B cell (primary cell): ENCODE data around the gene FRYL. TPM values are rescaled to one million over a fixed set of nuclear protein-coding genes. Genes with fewer than 3 reads are reported as not detected.

ENCODE experiments used
- ATAC-seq: fragments of 200-7000 bp; cut with Tn5 transposase; one replicate; pipeline ENCODE4 v1.10.0; 2021; ENCODE audit warnings: low read depth, mild to moderate bottlenecking, moderate number of reproducible peaks, moderate library complexity
- CTCF ChIA-PET: fragments of 350-600 bp; sonication (Branson Sonifier 250); formaldehyde crosslinking; loops from one replicate; lab custom pipeline; 2021; ENCODE audit warnings: antibody characterized with exemption, inconsistent platforms; lab: Charles Lee
- POLR2A ChIA-PET: fragments of 350-600 bp; sonication (Branson Sonifier 250); formaldehyde crosslinking; loops from one replicate; lab custom pipeline; 2021; ENCODE audit warnings: antibody characterized with exemption; lab: Charles Lee
- DNase-seq: peaks from one replicate; pipeline ENCODE4 v3.0.0; 2013
- H2AFZ ChIP-seq: 2 replicates; pipeline ENCODE4 v1.6.1; 2012; ENCODE audit warnings: mild to moderate bottlenecking, low read depth, low read length; ENCODE audit not compliant: insufficient read depth, poor library complexity, severe bottlenecking
- H3K27ac ChIP-seq, 2 donors: 1 replicate in 1 of 2; 2 replicates in 1 of 2; pipeline ENCODE4 v1.5.1; 2012 to 2013; ENCODE audit warnings: low read length in 2 of 2, mild to moderate bottlenecking in 2 of 2, moderate library complexity in 1 of 2
- H3K27me3 ChIP-seq, 4 experiments: fragments of 200-600 bp in 1 of 4; sonication (generic) in 1 of 4; replicated peaks in 1 of 4; 1 replicate in 2 of 4; 2 replicates in 2 of 4; pipeline versions ENCODE4 v1.6.1 to v1.7.0; 2013 to 2016; ENCODE audit warnings: low read length in 3 of 4, mild to moderate bottlenecking in 2 of 4, mixed read lengths in 1 of 4, moderate library complexity in 1 of 4; ENCODE audit not compliant: insufficient read depth in 4 of 4, control insufficient read depth in 3 of 4; ENCODE audit errors: control extremely low read depth in 1 of 4
- H3K36me3 ChIP-seq, 2 experiments: replicated peaks in 1 of 2; 1 replicate in 1 of 2; 2 replicates in 1 of 2; pipeline versions ENCODE4 v1.6.1 to v1.7.1; 2013; ENCODE audit warnings: low read length in 1 of 2; ENCODE audit not compliant: insufficient read depth in 2 of 2, control insufficient read depth in 1 of 2; ENCODE audit errors: control extremely low read depth in 1 of 2, extremely low read depth in 1 of 2
- H3K4me1 ChIP-seq, 2 donors: fragments of 200-600 bp in 1 of 2; sonication (generic) in 1 of 2; 1 replicate in 1 of 2; 2 replicates in 1 of 2; pipeline versions ENCODE4 v1.5.1 to v1.6.1; 2013 to 2017; ENCODE audit warnings: low read length in 2 of 2; ENCODE audit not compliant: control insufficient read depth in 2 of 2, insufficient read depth in 2 of 2
- H3K4me2 ChIP-seq: replicated peaks from 2 replicates; pipeline ENCODE3; 2012; ENCODE audit warnings: mild to moderate bottlenecking, low read depth, low read length; ENCODE audit not compliant: poor library complexity, severe bottlenecking
- H3K4me3 ChIP-seq, 5 experiments: fragments of 200-600 bp in 1 of 5; sonication (generic) in 1 of 5; 1 replicate in 3 of 5; 2 replicates in 2 of 5; pipeline versions ENCODE4 v1.5.1 to v1.7.0; 2011 to 2016; ENCODE audit warnings: low read length in 4 of 5, mild to moderate bottlenecking in 4 of 5, low read depth in 2 of 5, control low read depth in 1 of 5, moderate library complexity in 1 of 5; ENCODE audit not compliant: insufficient read depth in 1 of 5; ENCODE audit errors: control extremely low read depth in 1 of 5, extremely low read depth in 1 of 5
- H3K79me2 ChIP-seq: fragments of 200-600 bp; sonication (generic); one replicate; pipeline ENCODE4 v1.6.0; 2016; ENCODE audit warnings: low read length; ENCODE audit not compliant: control insufficient read depth, insufficient read depth
- H3K9ac ChIP-seq: fragments of 200-600 bp; sonication (generic); 2 replicates; pipeline ENCODE4 v1.6.1; 2017; ENCODE audit warnings: mild to moderate bottlenecking, low read length, moderate library complexity
- H3K9me3 ChIP-seq, 3 donors: one replicate each; pipeline versions ENCODE4 v1.6.1 to v1.7.1; 2013; ENCODE audit warnings: low read length in 2 of 3; ENCODE audit not compliant: control insufficient read depth in 2 of 3, insufficient read depth in 1 of 3; ENCODE audit errors: control extremely low read depth in 1 of 3
- H4K20me1 ChIP-seq: 2 replicates; pipeline ENCODE4 v1.6.0; 2012; ENCODE audit warnings: mild to moderate bottlenecking, low read length; ENCODE audit not compliant: insufficient read depth, control insufficient read depth, poor library complexity, severe bottlenecking
- H3K27ac Mint-ChIP-seq: one replicate; pipeline ENCODE4 v1.8.0; 2021; ENCODE audit warnings: mixed read lengths
- H3K27me3 Mint-ChIP-seq: one replicate; pipeline ENCODE4 v1.8.0; 2021; ENCODE audit warnings: mixed read lengths
- H3K4me1 Mint-ChIP-seq: one replicate; pipeline ENCODE4 v1.8.0; 2021; ENCODE audit warnings: mixed read lengths
- H3K4me3 Mint-ChIP-seq: one replicate; pipeline ENCODE4 v1.8.0; 2021; ENCODE audit warnings: mixed read lengths
- H3K9me3 Mint-ChIP-seq: one replicate; pipeline ENCODE4 v1.8.0; 2022; ENCODE audit warnings: mixed read lengths; ENCODE audit not compliant: insufficient read depth
- CTCF ChIP-seq: fragments of 200-600 bp; IDR thresholded peaks from one replicate; pipeline ENCODE4 v1.8.0; 2022; ENCODE audit warnings: antibody characterized with exemption, mild to moderate bottlenecking
- EZH2 ChIP-seq: IDR thresholded peaks from 2 replicates; pipeline ENCODE4 v1.6.1; 2012; ENCODE audit warnings: borderline replicate concordance, low read depth, mild to moderate bottlenecking, moderate library complexity, low read length; ENCODE audit not compliant: insufficient read depth, poor library complexity, severe bottlenecking
- WGBS: methylation state at CpG from one replicate; pipeline ENCODE4 v1.1.5; 2013; ENCODE audit warnings: missing lambda C conversion rate; ENCODE audit not compliant: insufficient coverage; 5-methylcytosine and 5-hydroxymethylcytosine counted together
- intact Hi-C: fragments of 100-400 bp; cut with micrococcal nuclease; formaldehyde crosslinking; loops from one replicate; pipeline ENCODE4 v1.10.0; 2022
- polyA plus RNA-seq: library from polyadenylated mRNA; depleted of rRNA; stranded (reverse); fragments of >200 nt; gene quantifications from 2 replicates; pipeline ENCODE4 v1.2.3, GENCODE V29; 2012
- total RNA-seq, 2 donors: library from RNA; stranded (reverse); fragments of 120-200 nt in 1 of 2; gene quantifications; 1 replicate in 1 of 2; 2 replicates in 1 of 2; pipeline versions ENCODE4 v1.2.3 to v1.2.4, GENCODE V29; 2013 to 2022

The FRYL gene
- total and polyA plus RNA-seq, 2 donors (not counting 1 experiment from before 2014, with no cell fraction given): 15.5 to 138 TPM

- H3K79me2 ChIP-seq: no peaks in the 10 kb centered on the region
- no peaks in the 10 kb centered on the region for H4K20me1 ChIP-seq
- Mint-ChIP-seq H3K4me3 (peak overlapping the region; percentile 19), H3K4me1 (peaks cover 4% of the 10 kb centered on the region), H3K27me3 (peaks cover 34% of the 10 kb centered on the region), H3K27ac (no peak overlapping the region), H3K9me3 (no peaks in the 10 kb centered on the region)
- peak overlapping the region; percentile 74 for H3K4me2 ChIP-seq
- TF ChIP-seq CTCF: no peak
- TF ChIP-seq EZH2: no peak
- H2AFZ ChIP-seq: peak overlapping the region; percentile 56
- ChIA-PET POLR2A (no interaction called here), CTCF (no interaction called here)
- peaks cover 0 to 4% (median 1%) of the 10 kb centered on the region in 3 donors for H3K9me3 ChIP-seq
- peak overlapping the region; percentile 49 for H3K9ac ChIP-seq
- DNase-seq (peak; percentile 53), ATAC-seq (peak; percentile 36)
- 22% methylated on average over 104 of the region's 104 CpGs for WGBS
- no peak overlapping the region for H3K4me3 ChIP-seq
- intact Hi-C loops: no loop called here
- no peaks in the 10 kb centered on the region for H3K36me3 ChIP-seq
- H3K27me3 ChIP-seq: peaks cover 0 to 24% (median 16%) of the 10 kb centered on the region in 4 experiments
- no peak overlapping the region for H3K27ac ChIP-seq
- H3K4me1 ChIP-seq: peaks cover 9 to 11% of the 10 kb centered on the region in 2 donors
These were observed 289.2 kb downstream of the FRYL start for GRCh38 chr4:48490680-48491513.

- H3K27me3 Mint-ChIP-seq: peaks cover 40% of the 10 kb centered on the region
- 7% methylated on average over 79 of the region's 80 CpGs for WGBS
- Histone ChIP-seq H3K27ac (no peak within 1 kb of the TSS), H3K9ac (peak within 1 kb of the TSS; percentile 49), H3K79me2 (no peaks in the 10 kb centered on the region), H3K36me3 (no peaks in the 10 kb centered on the region), H4K20me1 (no peaks in the 10 kb centered on the region), H3K4me3 (peak within 1 kb of the TSS in 2 of 5 experiments; percentile 29 to 39), H3K9me3 (peaks cover 0 to 4% (median 1%) of the 10 kb centered on the region in 3 donors), H2AFZ (peak within 1 kb of the TSS; percentile 56), H3K4me1 (peaks cover 9 to 11% of the 10 kb centered on the region in 2 donors), H3K27me3 (peaks cover 0 to 24% (median 17%) of the 10 kb centered on the region in 4 experiments), H3K4me2 (peak within 1 kb of the TSS; percentile 74)
- CTCF ChIA-PET: no interaction called here
- peaks cover 4% of the 10 kb centered on the region for H3K4me1 Mint-ChIP-seq
- intact Hi-C loops: no loop called here
- peak; percentile 36 for ATAC-seq
- POLR2A ChIA-PET: no interaction called here
- H3K9me3 Mint-ChIP-seq: no peaks in the 10 kb centered on the region
- peak; percentile 43 for DNase-seq
- TF ChIP-seq CTCF (no peak), EZH2 (peak; percentile 12)
- peak within 1 kb of the TSS; percentile 80 for H3K4me3 Mint-ChIP-seq
- H3K27ac Mint-ChIP-seq: no peak within 1 kb of the TSS
These were observed 289.9 kb downstream of the FRYL start, which contains the start of gene ZAR1 for GRCh38 chr4:48490012-48490679. Gene ZAR1 (plus strand): TSS chr4:48490252. CDS start chr4:48490292, 40 bp downstream.
